ENCODE results near the gene ERFL.

Gene ERFL

GRCh38 chr19:41929536-41930071 is 1.4 kb upstream of the ERFL start:
- peak overlapping the region; percentile 33 for H3K27ac ChIP-seq (ENCODE audit: low read depth, low read length, poor library complexity, severe bottlenecking)
- no peaks in the 10 kb centered on the region for H4K20me1 ChIP-seq (ENCODE audit: insufficient read depth, low read length)
- H3K27me3 ChIP-seq (ENCODE audit: insufficient read depth, low read length), result peaks cover 8% of the 10 kb centered on the region; the same call in 1 of the 2 replicates
- peaks cover 31% of the 10 kb centered on the region for H3K4me1 ChIP-seq (ENCODE audit: insufficient read depth, low read length, severe bottlenecking)
- no peak overlapping the region for H2AFZ ChIP-seq (ENCODE audit: low read length)
- peak overlapping the region; percentile 72 for H3K4me3 ChIP-seq (ENCODE audit: low read depth, low read length, poor library complexity, severe bottlenecking)
- no peaks in the 10 kb centered on the region for H3K36me3 ChIP-seq (ENCODE audit: insufficient read depth, low read length)
- H3F3A ChIP-seq (ENCODE audit: insufficient read depth, low read length), result no peaks in the 10 kb centered on the region
- TF ChIP-seq EZH2 (IDR thresholded peaks at IDR 0.05; ENCODE audit: borderline replicate concordance, low read length) (no peak), CTCF (IDR thresholded peaks at IDR 0.05; ENCODE audit: low read length) (no peak)
- peak overlapping the region; percentile 98 for H3K4me2 ChIP-seq (ENCODE audit: low read length)
- peak overlapping the region; percentile 69; the same call in 1 of the 2 replicates for H3K9ac ChIP-seq (ENCODE audit: low read length)
- H3K79me2 ChIP-seq (ENCODE audit: insufficient read depth, low read length), result no peaks in the 10 kb centered on the region
- no peaks in the 10 kb centered on the region for H3K9me2 ChIP-seq (ENCODE audit: low read depth, low read length)
- H3K9me3 ChIP-seq (ENCODE audit: low read length), result no peaks in the 10 kb centered on the region

- no peaks in the 10 kb centered on the region for H3F3A ChIP-seq (ENCODE audit: insufficient read depth, low read length)
- peaks cover 31% of the 10 kb centered on the region for H3K4me1 ChIP-seq (ENCODE audit: insufficient read depth, low read length, severe bottlenecking)
- no peaks in the 10 kb centered on the region for H3K9me2 ChIP-seq (ENCODE audit: low read depth, low read length)
- no peaks in the 10 kb centered on the region for H3K79me2 ChIP-seq (ENCODE audit: insufficient read depth, low read length)
- peak overlapping the region; percentile 69 for H3K9ac ChIP-seq (ENCODE audit: low read length)
- TF ChIP-seq EZH2 (IDR thresholded peaks at IDR 0.05; ENCODE audit: borderline replicate concordance, low read length), result no peak
- no peak for TF ChIP-seq CTCF (IDR thresholded peaks at IDR 0.05; ENCODE audit: low read length)
- H3K4me3 ChIP-seq (ENCODE audit: low read depth, low read length, poor library complexity, severe bottlenecking), result peak overlapping the region; percentile 72
- no peaks in the 10 kb centered on the region for H3K9me3 ChIP-seq (ENCODE audit: low read length)
- peak overlapping the region; percentile 98 for H3K4me2 ChIP-seq (ENCODE audit: low read length)
- H3K27ac ChIP-seq (ENCODE audit: low read depth, low read length, poor library complexity, severe bottlenecking), result peak overlapping the region; percentile 33
- peaks cover 8% of the 10 kb centered on the region; the same call in 1 of the 2 replicates for H3K27me3 ChIP-seq (ENCODE audit: insufficient read depth, low read length)
- H2AFZ ChIP-seq (ENCODE audit: low read length), result no peak overlapping the region
- no peaks in the 10 kb centered on the region for H3K36me3 ChIP-seq (ENCODE audit: insufficient read depth, low read length)
- no peaks in the 10 kb centered on the region for H4K20me1 ChIP-seq (ENCODE audit: insufficient read depth, low read length)
Measured at GRCh38 chr19:41928754-41929535, 696 bp upstream of the ERFL start.

- no peak for TF ChIP-seq EZH2 (IDR thresholded peaks at IDR 0.05; ENCODE audit: borderline replicate concordance, low read length)
- no peak for TF ChIP-seq CTCF (IDR thresholded peaks at IDR 0.05; ENCODE audit: low read length)
- Histone ChIP-seq H3F3A (ENCODE audit: insufficient read depth, low read length) (no peaks in the 10 kb centered on the region), H3K9ac (ENCODE audit: low read length) (peak overlapping the region; percentile 69), H3K4me2 (ENCODE audit: low read length) (peak overlapping the region; percentile 98), H3K36me3 (ENCODE audit: insufficient read depth, low read length) (no peaks in the 10 kb centered on the region), H3K9me2 (ENCODE audit: low read depth, low read length) (no peaks in the 10 kb centered on the region), H3K79me2 (ENCODE audit: insufficient read depth, low read length) (no peaks in the 10 kb centered on the region), H3K27me3 (ENCODE audit: insufficient read depth, low read length) (peaks cover 8% of the 10 kb centered on the region; the same call in 1 of the 2 replicates), H3K4me1 (ENCODE audit: insufficient read depth, low read length, severe bottlenecking) (peaks cover 26% of the 10 kb centered on the region), H3K4me3 (ENCODE audit: low read depth, low read length, poor library complexity, severe bottlenecking) (peak overlapping the region; percentile 72), H3K27ac (ENCODE audit: low read depth, low read length, poor library complexity, severe bottlenecking) (no peak overlapping the region), H4K20me1 (ENCODE audit: insufficient read depth, low read length) (no peaks in the 10 kb centered on the region), H3K9me3 (ENCODE audit: low read length) (no peaks in the 10 kb centered on the region), H2AFZ (ENCODE audit: low read length) (no peak overlapping the region)
Measured at GRCh38 chr19:41927497-41928192, 604 bp downstream of the ERFL start.

Measured in OCI-LY1 (cell line).